ENCODE results near the gene MGAT4C. TPM values are rescaled to one million over a fixed set of nuclear protein-coding genes. Genes with fewer than 3 reads are reported as not detected.

The MGAT4C gene
- total and polyA plus RNA-seq, 2 donors (not counting 3 experiments of a cell fraction or from before 2014, with no cell fraction given), result not detected

- Histone ChIP-seq H3K27me3 (ENCODE audit: control insufficient read depth in 2 of 2, insufficient read depth in 2 of 2, low read length in 2 of 2) (no peaks in the 10 kb centered on the region), H3K9me1 (replicated peaks; ENCODE audit: control insufficient read depth, extremely low read depth, insufficient read depth, low read length) (no peaks in the 10 kb centered on the region), H2AFZ (ENCODE audit: low read depth, low read length) (no peak overlapping the region), H3K9ac (replicated peaks; ENCODE audit: extremely low read depth, insufficient read depth, low read length) (no peak overlapping the region), H3K4me3 (replicated peaks in 1 of 3; ENCODE audit: insufficient read depth in 1 of 3, low read depth in 1 of 3, low read length in 3 of 3) (no peak overlapping the region), H3K27ac (ENCODE audit: insufficient read depth, low read depth, low read length) (no peak overlapping the region), H4K20me1 (replicated peaks; ENCODE audit: control insufficient read depth, extremely low read depth, insufficient read depth, low read length) (no peaks in the 10 kb centered on the region), H3K4me2 (ENCODE audit: insufficient read depth, low read length) (no peak overlapping the region), H3K36me3 (ENCODE audit: control insufficient read depth in 2 of 2, extremely low read depth in 1 of 2, insufficient read depth in 2 of 2, low read length in 2 of 2) (no peaks in the 10 kb centered on the region), H3K4me1 (ENCODE audit: control insufficient read depth, extremely low read depth, insufficient read depth, low read length) (no peaks in the 10 kb centered on the region), H3K9me3 (replicated peaks; ENCODE audit: control insufficient read depth, insufficient read depth, low read length) (no peaks in the 10 kb centered on the region), H3K79me2 (ENCODE audit: control insufficient read depth, insufficient read depth, low read length) (no peaks in the 10 kb centered on the region)
- intact Hi-C loops (cut with micrococcal nuclease) (no loop called here), dilution Hi-C loops (cut with MboI; ENCODE audit: extremely low pct_ligation_motif_present, low sequenced_read_pairs) (no loop called here)
- POLR2A ChIA-PET, result no interaction called here
- CTCF ChIA-PET, result no interaction called here
- TF ChIP-seq FOS (IDR thresholded peaks at IDR 0.05; ENCODE audit: borderline replicate concordance, insufficient read depth, low read length), result no peak
- TF ChIP-seq JUN (IDR thresholded peaks at IDR 0.05; ENCODE audit: borderline replicate concordance, insufficient read depth, insufficient read length, low read depth), result no peak
- TF ChIP-seq POLR2AphosphoS5 (IDR thresholded peaks at IDR 0.05; ENCODE audit: insufficient read depth, low read depth, low read length), result no peak
- no peak for TF ChIP-seq EZH2 (IDR thresholded peaks at IDR 0.05; ENCODE audit: borderline replicate concordance, low read depth, low read length, severe bottlenecking)
- TF ChIP-seq MYC (IDR thresholded peaks at IDR 0.05; ENCODE audit: low read depth, low read length), result no peak
- no peak for TF ChIP-seq GATA2 (IDR thresholded peaks at IDR 0.05; ENCODE audit: insufficient read depth, insufficient read length, low read depth, low read length)
- TF ChIP-seq POLR2A (IDR thresholded peaks at IDR 0.05; ENCODE audit: low read depth, low read length), result no peak
- no peak for TF ChIP-seq MAX (IDR thresholded peaks at IDR 0.05; ENCODE audit: insufficient read depth, insufficient read length)
- TF ChIP-seq CTCF (IDR thresholded peaks at IDR 0.05; ENCODE audit: extremely low read depth in 1 of 2, insufficient read depth in 1 of 2, low read depth in 1 of 2, low read length in 2 of 2), result no peak
- no peak for DNase-seq (ENCODE audit: low read depth, low spot score)
- no TSS peak for BruUV-seq (replicated peaks)
- FAIRE-seq, result no peak
Measured at GRCh38 chr12:86292480-86292879, 36.3 kb upstream of the MGAT4C start.

Measured in endothelial cell of umbilical vein (primary cell).